Left lung (tissue), 10 donors: ENCODE measurements around the gene NFXL1. TPM values are rescaled to one million over a fixed set of nuclear protein-coding genes. Genes with fewer than 3 reads are reported as not detected.

Experiments used
- ATAC-seq: fragments of 200-7000 bp; cut with Tn5 transposase; one replicate; pipeline ENCODE4 v1.9.1; 2020; ENCODE audit warnings: moderate library complexity
- DNase-seq, 4 donors: peaks; one replicate each; pipeline ENCODE4 v3.0.0-alpha.2; 2013 to 2020
- H3K27ac ChIP-seq, 2 donors: fragments of 200-600 bp; sonication (generic) in 1 of 2; one replicate each; pipeline versions ENCODE4 v1.5.0 to v1.8.0; 2020 to 2021
- H3K27me3 ChIP-seq, 2 donors: fragments of 200-600 bp; sonication (generic) in 1 of 2; one replicate each; pipeline versions ENCODE4 v1.5.0 to v1.8.0; 2020 to 2021
- H3K36me3 ChIP-seq, 2 donors: fragments of 200-600 bp; sonication (generic) in 1 of 2; one replicate each; pipeline versions ENCODE4 v1.5.0 to v1.8.0; 2020 to 2021
- H3K4me1 ChIP-seq, 2 donors: fragments of 200-600 bp; one replicate each; pipeline ENCODE4 v1.8.0; 2021
- H3K4me3 ChIP-seq, 2 donors: fragments of 200-600 bp; sonication (generic) in 1 of 2; one replicate each; pipeline versions ENCODE4 v1.5.0 to v1.8.0; 2020 to 2021; ENCODE audit warnings: mild to moderate bottlenecking in 1 of 2
- H3K9me3 ChIP-seq, 2 donors: fragments of 200-600 bp; sonication (generic) in 1 of 2; one replicate each; pipeline versions ENCODE4 v1.5.0 to v1.8.0; 2020 to 2021
- intact Hi-C, 2 donors: fragments of 100-400 bp; cut with DNase I; formaldehyde crosslinking; loops; one replicate each; pipeline versions ENCODE4 v1.11.2 to v1.14.2; 2022
- polyA plus RNA-seq, 6 donors: library from polyadenylated mRNA; unstranded; fragments of 120-200 nt; gene quantifications; one replicate each; pipeline ENCODE4 v1.2.1, GENCODE V29; 2013; ENCODE audit not compliant: insufficient read length in 6 of 6
- total RNA-seq, 2 donors: library from RNA; stranded (reverse); fragmentation: NEBNext Ultra II Directional; extraction: Animal tissue kit (Norgen Biotek cat#: 25700); gene quantifications; one replicate each; pipeline ENCODE4 v1.2.1, GENCODE V29; 2021
- TF ChIP-seq, protein P1 (sequence below), 2 donors: fragments of 200-600 bp; sonication (generic) in 1 of 2; IDR thresholded peaks; one replicate each; pipeline versions ENCODE4 v1.5.0 to v1.8.0; 2021; ENCODE audit warnings: antibody characterized with exemption in 2 of 2
- donor health status: DM: no; HTN: yes; CAD: no.
- donor health status: DM: no; HTN: no; CAD: no.

NFXL1 gene
- total and polyA plus RNA-seq, 8 donors = 10.1 to 31.6 (median 25.5) TPM

DNA sequence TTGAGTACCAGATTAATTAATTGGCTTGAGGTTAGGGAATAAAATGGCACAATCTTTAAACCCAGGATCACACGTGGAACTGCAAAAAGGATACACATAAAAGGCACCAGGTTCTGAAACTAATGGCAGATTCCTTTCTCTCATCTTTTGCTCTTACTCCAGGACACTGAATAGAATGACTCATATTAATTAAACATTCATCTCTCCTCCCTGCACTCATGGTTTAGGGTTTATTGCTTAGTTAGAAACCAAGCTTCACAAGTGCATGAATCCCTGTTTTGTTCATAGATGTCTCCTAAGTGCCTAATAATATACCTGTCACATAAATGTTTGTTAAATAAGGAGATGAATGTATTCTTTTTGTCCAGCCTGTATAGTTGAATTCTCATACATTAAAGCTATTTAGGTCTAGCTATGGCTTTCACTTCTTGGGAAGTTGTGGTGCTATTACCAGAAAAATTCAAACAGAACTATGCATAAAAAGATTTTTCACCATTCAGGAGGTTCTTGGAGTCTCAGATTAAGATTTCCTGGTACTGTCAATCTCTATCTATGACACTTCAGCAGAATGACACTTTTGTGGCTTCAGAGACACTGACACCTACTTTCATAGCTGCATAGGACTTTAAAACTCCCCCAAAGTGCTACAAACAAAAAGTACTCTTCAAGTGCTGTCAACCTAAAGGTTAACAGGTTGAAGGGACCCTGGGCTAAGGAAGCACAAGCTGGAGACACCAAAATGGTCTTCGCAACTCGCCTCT is 83.9 kb downstream of the NFXL1 start:
- H3K27ac ChIP-seq = no peak overlapping the region

DNA sequence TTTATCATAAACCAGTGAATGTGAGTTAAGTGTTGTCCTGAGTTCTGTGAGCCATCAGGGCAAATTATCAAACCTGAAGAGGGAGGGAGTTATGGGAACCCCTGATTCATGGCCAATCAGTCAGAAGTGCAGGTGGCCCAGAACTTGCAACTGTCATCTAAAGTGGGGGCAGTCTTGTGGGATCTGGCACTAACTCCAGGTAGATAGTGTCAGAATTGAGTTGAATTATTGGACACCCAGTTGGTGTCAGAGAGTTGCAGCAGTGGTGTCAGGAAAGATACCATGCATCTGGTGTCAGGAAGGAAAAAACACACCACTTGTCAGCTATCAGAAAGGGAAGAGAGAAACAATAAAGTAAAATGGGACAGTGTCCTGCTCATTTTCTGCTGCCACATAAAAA is 84.9 kb downstream of the NFXL1 start:
- TF ChIP-seq, protein P1, sequence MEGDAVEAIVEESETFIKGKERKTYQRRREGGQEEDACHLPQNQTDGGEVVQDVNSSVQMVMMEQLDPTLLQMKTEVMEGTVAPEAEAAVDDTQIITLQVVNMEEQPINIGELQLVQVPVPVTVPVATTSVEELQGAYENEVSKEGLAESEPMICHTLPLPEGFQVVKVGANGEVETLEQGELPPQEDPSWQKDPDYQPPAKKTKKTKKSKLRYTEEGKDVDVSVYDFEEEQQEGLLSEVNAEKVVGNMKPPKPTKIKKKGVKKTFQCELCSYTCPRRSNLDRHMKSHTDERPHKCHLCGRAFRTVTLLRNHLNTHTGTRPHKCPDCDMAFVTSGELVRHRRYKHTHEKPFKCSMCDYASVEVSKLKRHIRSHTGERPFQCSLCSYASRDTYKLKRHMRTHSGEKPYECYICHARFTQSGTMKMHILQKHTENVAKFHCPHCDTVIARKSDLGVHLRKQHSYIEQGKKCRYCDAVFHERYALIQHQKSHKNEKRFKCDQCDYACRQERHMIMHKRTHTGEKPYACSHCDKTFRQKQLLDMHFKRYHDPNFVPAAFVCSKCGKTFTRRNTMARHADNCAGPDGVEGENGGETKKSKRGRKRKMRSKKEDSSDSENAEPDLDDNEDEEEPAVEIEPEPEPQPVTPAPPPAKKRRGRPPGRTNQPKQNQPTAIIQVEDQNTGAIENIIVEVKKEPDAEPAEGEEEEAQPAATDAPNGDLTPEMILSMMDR (IDR thresholded peaks at IDR 0.05) = no peak
- intact Hi-C loops = no loop called here

More for the DNA sequence above, 83.9 kb downstream of the NFXL1 start:
- peaks cover 0 to 1% of the 10 kb centered on the region in 2 donors for H3K4me1 ChIP-seq
- no peak for ATAC-seq
- H3K9me3 ChIP-seq = no peaks in the 10 kb centered on the region
- H3K36me3 ChIP-seq = no peaks in the 10 kb centered on the region
- TF ChIP-seq, protein P1 (IDR thresholded peaks at IDR 0.05) = no peak
- DNase-seq = no peak
- intact Hi-C loops = loop anchor here in 1 of 2 donors (10.0 kb wide), 1 partner anchor 146 kb away; no protein-coding TSS in a partner anchor
- no peaks in the 10 kb centered on the region for H3K27me3 ChIP-seq
- no peak overlapping the region for H3K4me3 ChIP-seq

DNA sequence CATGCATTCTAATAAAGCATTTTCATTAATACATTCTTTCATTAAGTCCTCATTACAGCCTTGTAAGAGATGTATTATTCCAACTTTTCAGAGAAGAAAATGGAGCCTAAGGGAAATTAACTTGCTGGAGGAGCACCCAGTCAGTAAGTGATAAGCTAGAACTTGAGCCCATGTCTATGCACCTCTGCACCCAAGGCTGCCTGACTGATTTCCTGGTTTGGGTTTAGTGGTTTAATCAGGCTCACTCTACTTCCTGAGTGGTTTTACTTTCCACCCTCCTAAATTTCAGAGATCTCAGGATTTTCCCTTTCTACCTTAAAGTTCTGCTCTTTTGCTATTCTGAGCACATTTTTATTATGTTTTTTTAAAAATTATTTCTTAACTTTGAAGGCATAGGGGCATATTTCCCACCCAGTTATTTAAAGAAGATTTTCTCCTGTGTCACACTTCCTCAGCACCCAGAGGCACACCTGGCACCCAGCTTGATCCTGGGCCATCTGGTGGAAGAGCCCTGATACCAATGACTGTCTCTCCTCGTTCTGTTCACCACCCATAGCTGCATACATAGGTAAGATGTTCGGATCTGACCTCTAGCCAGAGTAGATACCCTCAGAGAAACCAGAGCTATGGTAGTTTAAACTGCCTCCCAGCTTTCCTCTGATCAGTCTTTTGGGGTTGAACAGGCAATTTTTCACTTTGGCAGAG is 86.9 kb downstream of the NFXL1 start:
- intact Hi-C loops = no loop called here
- H3K4me1 ChIP-seq = no peaks in the 10 kb centered on the region
- H3K9me3 ChIP-seq = no peaks in the 10 kb centered on the region
- no peaks in the 10 kb centered on the region for H3K36me3 ChIP-seq
- no peak for DNase-seq
- H3K4me3 ChIP-seq = no peak overlapping the region
- H3K27me3 ChIP-seq = no peaks in the 10 kb centered on the region
- TF ChIP-seq, protein P1 (IDR thresholded peaks at IDR 0.05) = no peak
- H3K27ac ChIP-seq = no peak overlapping the region
- ATAC-seq = no peak

More for the DNA sequence above, 84.9 kb downstream of the NFXL1 start:
- ATAC-seq = no peak
- H3K4me3 ChIP-seq = no peak overlapping the region
- no peaks in the 10 kb centered on the region for H3K27me3 ChIP-seq
- DNase-seq = no peak
- H3K4me1 ChIP-seq = no peaks in the 10 kb centered on the region
- H3K9me3 ChIP-seq = no peaks in the 10 kb centered on the region
- no peak overlapping the region for H3K27ac ChIP-seq
- no peaks in the 10 kb centered on the region for H3K36me3 ChIP-seq

DNA sequence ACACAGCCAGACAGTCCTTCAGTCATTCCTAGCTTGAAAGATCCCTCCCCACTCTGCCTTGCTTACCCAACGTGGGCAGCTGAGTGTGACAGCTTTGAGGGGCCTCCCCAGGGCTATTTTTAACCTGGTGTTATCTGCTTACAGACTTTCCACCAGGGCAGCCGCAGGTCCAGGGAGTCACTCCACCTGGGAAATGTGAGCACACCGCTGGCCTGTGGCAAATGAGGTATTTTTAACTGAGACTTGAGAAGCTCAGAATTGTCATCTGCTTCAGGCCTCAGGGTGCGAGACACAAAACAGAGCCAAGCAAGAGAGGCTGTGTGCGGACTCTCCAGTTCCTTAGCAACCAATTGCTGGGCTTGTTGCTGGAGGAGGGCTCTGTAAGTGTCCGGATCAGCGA is 89.5 kb downstream of the NFXL1 start:
- H3K4me1 ChIP-seq = peaks cover 0 to 4% of the 10 kb centered on the region in 2 donors
- intact Hi-C loops = no loop called here
- no peaks in the 10 kb centered on the region for H3K9me3 ChIP-seq
- no peak for ATAC-seq
- TF ChIP-seq, protein P1 (IDR thresholded peaks at IDR 0.05) = no peak
- no peaks in the 10 kb centered on the region for H3K36me3 ChIP-seq
- H3K4me3 ChIP-seq = no peak overlapping the region
- DNase-seq = no peak
- H3K27me3 ChIP-seq = no peaks in the 10 kb centered on the region
- H3K27ac ChIP-seq = no peak overlapping the region

DNA sequence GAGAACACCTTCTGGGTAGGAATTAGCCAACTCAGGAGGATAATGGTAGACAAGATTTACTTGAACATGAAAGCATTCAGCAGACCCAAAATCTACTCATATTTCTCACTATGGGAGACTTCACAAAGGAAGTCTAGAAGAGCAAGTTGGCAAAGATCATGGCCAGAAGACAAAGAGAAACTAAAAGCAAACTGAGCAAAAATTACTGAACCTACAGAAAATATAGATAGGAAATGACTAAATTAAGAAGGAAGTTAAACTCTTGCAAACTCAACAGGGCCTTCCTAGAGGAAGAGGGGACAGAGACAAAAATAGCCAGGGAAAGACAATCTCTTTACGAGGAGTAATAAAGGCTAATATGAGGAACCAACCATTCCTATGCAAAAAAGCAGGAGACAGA is 95.2 kb downstream of the NFXL1 start:
- Histone ChIP-seq H3K4me1 (peaks cover 0 to 8% of the 10 kb centered on the region in 2 donors), H3K27me3 (no peaks in the 10 kb centered on the region), H3K36me3 (no peaks in the 10 kb centered on the region), H3K4me3 (no peak overlapping the region), H3K27ac (no peak overlapping the region), H3K9me3 (no peaks in the 10 kb centered on the region)
- ATAC-seq = no peak
- no peak for DNase-seq
- intact Hi-C loops = no loop called here
- TF ChIP-seq, protein P1 (IDR thresholded peaks at IDR 0.05) = no peak
